Stomach (tissue), 9 donors: Measurements from ENCODE around the gene FHL2. TPM values are rescaled to one million over a fixed set of nuclear protein-coding genes. Genes with fewer than 3 reads are reported as not detected.

ENCODE experiments used
- DNase-seq, 2 donors: peaks; one replicate each; pipeline versions ENCODE4 v3.0.0 to v3.0.0-alpha.2; 2013 to 2019
- H3K27ac ChIP-seq, 5 donors: fragments of 200-600 bp in 4 of 5; sonication (generic) in 4 of 5; one replicate each; pipeline ENCODE4 v1.5.1; 2013 to 2019; ENCODE audit warnings: mild to moderate bottlenecking in 1 of 5, moderate library complexity in 1 of 5
- H3K27me3 ChIP-seq, 3 donors: fragments of 200-600 bp; sonication (generic); one replicate each; pipeline ENCODE4 v1.5.1; 2017 to 2019; ENCODE audit warnings: mixed run types in 1 of 3
- H3K36me3 ChIP-seq, 4 donors: fragments of 200-600 bp; sonication (generic); 1 replicate in 3 of 4; 2 replicates in 1 of 4; pipeline ENCODE4 v1.5.1; 2016 to 2019
- H3K4me1 ChIP-seq, 4 donors: fragments of 200-600 bp; sonication (generic); one replicate each; pipeline ENCODE4 v1.5.1; 2016 to 2019
- H3K4me3 ChIP-seq, 4 donors: fragments of 200-600 bp; sonication (generic) in 3 of 4; one replicate each; pipeline ENCODE4 v1.5.1; 2016 to 2019; ENCODE audit warnings: mild to moderate bottlenecking in 1 of 4
- H3K9me3 ChIP-seq, 4 donors: fragments of 200-600 bp; sonication (generic); one replicate each; pipeline ENCODE4 v1.5.1; 2016 to 2019
- CTCF ChIP-seq, 7 experiments: fragments of 450-650 bp in 4 of 7; fragments of 200-600 bp in 3 of 7; sonication (generic) in 3 of 7; IDR thresholded peaks; one replicate each; pipeline ENCODE4 v1.5.1; 2016 to 2019; ENCODE audit warnings: antibody characterized with exemption in 7 of 7, control low read depth in 2 of 7, mild to moderate bottlenecking in 1 of 7
- EP300 ChIP-seq: sonication (generic); formaldehyde crosslinking; IDR thresholded peaks from one replicate; pipeline ENCODE4 v1.6.1; 2017; ENCODE audit warnings: antibody characterized with exemption
- POLR2A ChIP-seq, 4 donors: fragments of 450-650 bp; IDR thresholded peaks; one replicate each; pipeline ENCODE4 v1.6.1; 2016; ENCODE audit warnings: antibody characterized with exemption in 4 of 4, control low read depth in 2 of 4, mild to moderate bottlenecking in 1 of 4, moderate library complexity in 1 of 4
- POLR2AphosphoS5 ChIP-seq, 3 donors: sonication (generic); formaldehyde crosslinking; IDR thresholded peaks; one replicate each; pipeline ENCODE4 v1.6.1; 2016; ENCODE audit warnings: antibody characterized with exemption in 3 of 3
- WGBS, 5 donors: extraction: QIAGEN DNeasy Blood & Tissue Kit in 3 of 5; methylation state at CpG; one replicate each; pipeline versions ENCODE4 v1.1.5 to v1.1.7; 2013 to 2018; 5-methylcytosine and 5-hydroxymethylcytosine counted together
- intact Hi-C: fragments of 100-400 bp; cut with DNase I; formaldehyde crosslinking; loops from one replicate; pipeline ENCODE4 v1.15.1; 2023; ENCODE audit warnings: low total_unique reads
- polyA plus RNA-seq, 3 donors: library from polyadenylated mRNA; stranded (reverse); fragments of 200-250 nt; gene quantifications; one replicate each; pipeline ENCODE4 v1.2.3, GENCODE V29; 2013
- total RNA-seq, 5 donors: library from RNA; depleted of rRNA; stranded (reverse); fragments of >200 nt; gene quantifications; one replicate each; pipeline versions ENCODE4 v1.1.0 to v1.2.3, GENCODE V29; 2014 to 2016
- donor health status: healthy with polysubstance abuse.
- donor health status: Bipolar disorder and iron deficiency.
- donor health status: healthy.

The FHL2 gene
- total and polyA plus RNA-seq, 8 donors, result 42.3 to 240 (median 61.9) TPM

DNA sequence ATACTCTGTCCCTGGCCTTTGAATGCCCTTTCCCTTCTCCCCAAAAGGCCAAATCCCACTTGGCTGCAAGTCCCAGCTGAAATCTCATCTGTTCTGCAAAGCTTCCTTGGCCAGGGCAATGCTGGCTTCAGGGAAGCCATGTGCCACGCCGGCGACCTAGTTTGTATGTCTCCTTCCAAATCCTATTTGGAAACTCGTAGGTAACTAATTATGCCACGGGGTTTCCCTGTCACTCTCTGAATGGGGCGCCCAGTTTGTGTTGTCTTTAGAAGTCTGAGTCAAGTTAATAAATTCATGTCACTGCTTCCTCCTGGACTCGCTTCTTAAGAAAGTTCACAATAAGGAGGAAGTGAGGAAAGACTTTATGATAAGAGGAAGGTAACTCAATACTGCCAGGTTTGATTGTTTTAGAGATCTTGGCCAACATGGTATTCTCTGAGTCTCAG is 19.1 kb downstream of the FHL2 start:
- intact Hi-C loops, result no loop called here
- Histone ChIP-seq H3K27ac (peak overlapping the region; percentile 69 to 93 (median 85)), H3K9me3 (no peaks in the 10 kb centered on the region), H3K4me3 (no peak overlapping the region), H3K4me1 (peaks cover 59 to 99% (median 75%) of the 10 kb centered on the region in 4 donors), H3K36me3 (peaks cover 4 to 52% (median 20%) of the 10 kb centered on the region in 4 donors), H3K27me3 (no peaks in the 10 kb centered on the region)
- no peak for TF ChIP-seq CTCF (IDR thresholded peaks at IDR 0.05)
- peak in 2 of 3 donors; percentile 53 to 73 for TF ChIP-seq POLR2AphosphoS5 (IDR thresholded peaks at IDR 0.05)
- 33 to 37% (median 33%) methylated on average over 7 of the region's 7 CpGs for WGBS, 5 donors
- peak in 1 of 2 donors; percentile 59 for DNase-seq

GRCh38 chr2:105378921-105379383 is 19.9 kb downstream of the FHL2 start:
- TF ChIP-seq EP300 (no peak), CTCF (IDR thresholded peaks at IDR 0.05) (no peak), POLR2A (IDR thresholded peaks at IDR 0.05) (no peak), POLR2AphosphoS5 (IDR thresholded peaks at IDR 0.05) (peak in 1 of 3 donors; percentile 5)
- peaks cover 0 to 48% (median 13%) of the 10 kb centered on the region in 4 donors for H3K36me3 ChIP-seq
- 71 to 93% (median 86%) methylated on average over 4 of the region's 4 CpGs for WGBS, 5 donors
- DNase-seq, result no peak
- peaks cover 58 to 99% (median 74%) of the 10 kb centered on the region in 4 donors for H3K4me1 ChIP-seq
- H3K27me3 ChIP-seq, result no peaks in the 10 kb centered on the region
- intact Hi-C loops, result no loop called here
- H3K9me3 ChIP-seq, result no peaks in the 10 kb centered on the region
- peak overlapping the region in 4 of 5 donors; percentile 71 to 93 (median 86) for H3K27ac ChIP-seq
- no peak overlapping the region for H3K4me3 ChIP-seq

- no peak for TF ChIP-seq POLR2A (IDR thresholded peaks at IDR 0.05)
- no peak for TF ChIP-seq CTCF (IDR thresholded peaks at IDR 0.05)
- no peak for TF ChIP-seq EP300
- no peak for DNase-seq
- WGBS, 5 donors, result 81 to 87% (median 83%) methylated on average over 12 of the region's 12 CpGs
- intact Hi-C loops, result no loop called here
- Histone ChIP-seq H3K27me3 (no peaks in the 10 kb centered on the region), H3K27ac (peak overlapping the region in 3 of 5 donors; percentile 85 to 93 (median 87)), H3K36me3 (peaks cover 0 to 48% (median 12%) of the 10 kb centered on the region in 4 donors), H3K4me1 (peaks cover 62 to 99% (median 75%) of the 10 kb centered on the region in 4 donors), H3K4me3 (no peak overlapping the region), H3K9me3 (no peaks in the 10 kb centered on the region)
These were observed 20.5 kb downstream of the FHL2 start for GRCh38 chr2:105378276-105378840.

DNA sequence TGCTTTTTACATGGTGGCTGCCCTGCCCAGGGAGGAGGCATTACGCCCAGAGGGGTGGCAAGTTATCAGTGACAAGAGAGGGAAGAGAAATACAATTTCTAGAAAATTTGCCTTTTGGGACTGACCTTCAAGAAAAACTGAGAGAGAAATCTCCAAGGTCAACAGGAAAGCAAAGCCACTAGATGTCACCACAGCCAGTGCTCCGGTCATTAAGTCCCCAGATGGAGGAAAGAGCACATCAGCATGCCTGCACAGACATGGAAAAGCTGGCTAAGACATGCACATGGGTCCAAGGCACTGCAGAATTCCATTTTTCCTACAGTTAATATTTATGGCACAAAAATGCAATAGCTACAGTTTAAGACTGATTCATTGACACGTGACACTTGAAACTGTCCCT is 21.0 kb downstream of the FHL2 start:
- Histone ChIP-seq H3K36me3 (peaks cover 0 to 48% (median 13%) of the 10 kb centered on the region in 4 donors), H3K9me3 (no peaks in the 10 kb centered on the region), H3K4me1 (peaks cover 67 to 99% (median 78%) of the 10 kb centered on the region in 4 donors), H3K27ac (peak overlapping the region in 4 of 5 donors; percentile 72 to 93 (median 86)), H3K4me3 (no peak overlapping the region), H3K27me3 (no peaks in the 10 kb centered on the region)
- WGBS, 5 donors, result 70 to 91% (median 83%) methylated on average over 3 of the region's 3 CpGs
- DNase-seq, result peak in 1 of 2 donors; percentile 53
- intact Hi-C loops, result no loop called here
- TF ChIP-seq EP300 (no peak), POLR2AphosphoS5 (IDR thresholded peaks at IDR 0.05) (no peak), CTCF (IDR thresholded peaks at IDR 0.05) (no peak), POLR2A (IDR thresholded peaks at IDR 0.05) (no peak)
